ENCODE results near the gene USP36. TPM values are rescaled to one million over a fixed set of nuclear protein-coding genes. Genes with fewer than 3 reads are reported as not detected.

The USP36 gene
- total and polyA plus RNA-seq, 8 donors: 29.2 to 53.7 (median 45.0) TPM

DNA sequence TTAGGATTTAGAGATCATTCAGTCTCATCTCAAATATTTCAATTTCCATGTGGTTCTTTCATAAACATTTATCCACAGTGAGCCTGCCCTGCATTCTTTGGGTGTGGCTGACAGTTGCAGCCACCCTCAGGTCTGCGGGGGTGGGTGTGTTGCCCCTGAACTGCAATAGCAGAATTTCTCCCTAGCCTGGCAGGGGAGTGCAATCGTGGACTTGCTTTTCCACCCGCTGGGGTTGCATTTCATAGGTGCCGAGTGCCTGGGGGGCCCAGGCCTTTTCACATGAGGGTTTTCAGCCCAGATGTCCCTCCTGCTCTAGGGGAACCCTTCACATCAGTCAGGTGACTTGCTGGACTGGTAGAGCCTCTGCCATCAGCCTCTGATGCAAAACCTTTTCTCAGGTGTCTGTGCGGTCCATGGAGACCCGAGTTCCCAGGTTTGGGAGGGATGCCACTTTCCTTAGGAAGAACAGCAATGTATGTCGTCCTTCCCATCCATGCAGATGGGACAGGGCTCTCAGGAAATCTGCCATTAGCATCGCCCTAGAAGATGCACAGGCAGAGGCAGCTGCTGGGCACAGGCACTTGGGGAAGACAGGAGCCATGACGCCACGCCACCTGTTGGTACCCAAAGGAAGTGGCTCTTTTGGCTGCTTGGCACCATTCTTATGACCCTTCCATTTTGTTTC, 2.4 kb upstream of the USP36 start:
- H3K27me3 ChIP-seq: no peaks in the 10 kb centered on the region
- no peaks in the 10 kb centered on the region for H3K9me3 ChIP-seq
- no peak overlapping the region for H3K27ac ChIP-seq
- DNase-seq (peak in 3 of 4 donors; percentile 19 to 81 (median 59)), ATAC-seq (no peak)
- peaks cover 0 to 5% of the 10 kb centered on the region in 2 donors for H3K36me3 ChIP-seq
- intact Hi-C loops (cut with DNase I): no loop called here
- H3K4me3 ChIP-seq: no peak overlapping the region
- peaks cover 14 to 26% of the 10 kb centered on the region in 2 donors for H3K4me1 ChIP-seq
- TF ChIP-seq, protein P1, sequence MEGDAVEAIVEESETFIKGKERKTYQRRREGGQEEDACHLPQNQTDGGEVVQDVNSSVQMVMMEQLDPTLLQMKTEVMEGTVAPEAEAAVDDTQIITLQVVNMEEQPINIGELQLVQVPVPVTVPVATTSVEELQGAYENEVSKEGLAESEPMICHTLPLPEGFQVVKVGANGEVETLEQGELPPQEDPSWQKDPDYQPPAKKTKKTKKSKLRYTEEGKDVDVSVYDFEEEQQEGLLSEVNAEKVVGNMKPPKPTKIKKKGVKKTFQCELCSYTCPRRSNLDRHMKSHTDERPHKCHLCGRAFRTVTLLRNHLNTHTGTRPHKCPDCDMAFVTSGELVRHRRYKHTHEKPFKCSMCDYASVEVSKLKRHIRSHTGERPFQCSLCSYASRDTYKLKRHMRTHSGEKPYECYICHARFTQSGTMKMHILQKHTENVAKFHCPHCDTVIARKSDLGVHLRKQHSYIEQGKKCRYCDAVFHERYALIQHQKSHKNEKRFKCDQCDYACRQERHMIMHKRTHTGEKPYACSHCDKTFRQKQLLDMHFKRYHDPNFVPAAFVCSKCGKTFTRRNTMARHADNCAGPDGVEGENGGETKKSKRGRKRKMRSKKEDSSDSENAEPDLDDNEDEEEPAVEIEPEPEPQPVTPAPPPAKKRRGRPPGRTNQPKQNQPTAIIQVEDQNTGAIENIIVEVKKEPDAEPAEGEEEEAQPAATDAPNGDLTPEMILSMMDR (IDR thresholded peaks at IDR 0.05): peak; percentile 24 to 63

DNA sequence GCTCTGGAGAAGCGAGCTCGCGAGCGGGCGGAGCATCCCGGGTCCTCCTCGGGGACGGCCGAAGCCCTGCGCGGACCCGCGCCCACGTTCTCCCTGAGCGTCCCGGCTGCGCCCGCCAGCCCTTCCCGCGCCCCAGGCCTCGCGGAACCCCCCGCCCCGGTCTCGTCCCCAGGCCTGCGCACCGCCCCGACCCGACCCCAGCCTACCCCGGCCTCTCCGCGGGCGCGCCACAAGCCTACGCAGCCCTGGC, 159 bp downstream of the USP36 start:
- TF ChIP-seq, protein P1 (IDR thresholded peaks at IDR 0.05): no peak
- no peaks in the 10 kb centered on the region for H3K27me3 ChIP-seq
- no peaks in the 10 kb centered on the region for H3K9me3 ChIP-seq
- intact Hi-C loops (cut with DNase I): no loop called here
- no peak for DNase-seq
- peaks cover 14 to 32% of the 10 kb centered on the region in 2 donors for H3K4me1 ChIP-seq
- peak overlapping the region; percentile 97 to 98 for H3K27ac ChIP-seq
- peak; percentile 25 for ATAC-seq
- peaks cover 0 to 29% of the 10 kb centered on the region in 2 donors for H3K36me3 ChIP-seq
- peak overlapping the region; percentile 77 to 94 for H3K4me3 ChIP-seq

DNA sequence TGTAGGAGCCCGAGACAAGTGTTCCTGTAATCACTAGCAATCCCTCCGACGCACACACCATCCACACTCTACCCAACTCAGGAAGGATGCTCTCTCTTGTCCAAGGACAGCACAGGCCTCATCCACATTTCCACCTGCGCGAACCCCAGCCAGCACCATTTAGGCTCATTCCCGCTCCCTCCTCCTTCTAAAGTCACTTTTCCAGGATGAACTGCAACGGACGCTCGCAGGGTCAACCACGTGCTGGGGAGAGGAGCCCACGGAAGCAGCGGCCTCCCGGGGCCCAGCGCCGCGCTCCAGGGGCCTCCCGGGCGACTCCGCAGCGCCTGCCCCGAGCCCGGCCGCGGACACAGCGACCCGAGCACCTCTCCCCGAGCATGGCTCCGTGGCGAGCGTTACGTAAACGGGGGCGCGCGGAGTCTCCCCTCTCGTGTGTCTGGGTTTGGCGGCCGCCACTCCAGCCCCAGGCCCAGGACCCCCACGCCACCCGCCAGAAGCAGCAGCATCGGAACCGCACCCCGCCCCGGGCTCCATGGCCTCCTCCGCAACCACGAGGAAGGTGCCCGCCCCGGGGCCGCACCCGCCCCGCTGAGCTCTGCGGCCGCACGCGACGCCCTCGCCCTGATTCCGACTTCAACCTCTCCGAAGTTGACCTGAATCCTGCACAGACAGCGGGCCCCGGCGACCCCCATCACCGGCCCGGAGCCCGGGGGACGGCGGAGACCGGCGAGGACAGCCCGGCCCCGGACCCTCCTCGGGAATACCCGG, 668 bp downstream of the USP36 start:
- Histone ChIP-seq H3K4me3 (peak overlapping the region; percentile 77 to 94), H3K4me1 (peaks cover 14 to 32% of the 10 kb centered on the region in 2 donors), H3K27me3 (no peaks in the 10 kb centered on the region), H3K36me3 (peaks cover 0 to 35% of the 10 kb centered on the region in 2 donors), H3K9me3 (no peaks in the 10 kb centered on the region), H3K27ac (peak overlapping the region; percentile 97 to 98)
- peak; percentile 20 for ATAC-seq
- DNase-seq: peak in 3 of 4 donors; percentile 22 to 46 (median 23)
- TF ChIP-seq, protein P1 (IDR thresholded peaks at IDR 0.05): no peak
- intact Hi-C loops (cut with DNase I): no loop called here

DNA sequence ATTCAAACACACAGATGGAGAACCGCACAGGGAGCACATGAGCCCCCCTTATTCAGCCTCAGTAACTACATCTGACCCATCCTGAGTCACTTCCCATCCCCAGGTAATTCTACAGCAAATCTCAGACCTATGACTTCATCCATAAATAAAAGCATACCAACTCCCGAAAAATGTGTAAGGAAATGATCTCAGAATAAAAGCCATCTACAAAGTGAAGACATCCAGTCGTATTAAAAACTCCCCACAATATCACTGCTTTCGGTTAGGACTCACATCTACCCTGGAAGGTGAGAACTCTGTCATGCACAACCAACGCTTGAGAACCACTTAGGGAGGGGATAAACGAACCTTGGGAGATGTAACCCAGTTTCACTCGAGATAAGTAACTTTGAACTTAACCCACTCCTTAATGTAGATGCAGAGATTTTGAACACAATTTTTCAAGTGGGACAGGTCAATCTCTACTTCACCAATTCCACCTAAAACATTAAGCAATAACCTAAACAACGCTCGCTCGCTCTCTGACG, 1.3 kb downstream of the USP36 start:
- H3K27ac ChIP-seq: peak overlapping the region; percentile 97 to 98
- TF ChIP-seq, protein P1 (IDR thresholded peaks at IDR 0.05): no peak
- DNase-seq: no peak
- peak overlapping the region; percentile 77 to 94 for H3K4me3 ChIP-seq
- H3K36me3 ChIP-seq: peaks cover 0 to 41% of the 10 kb centered on the region in 2 donors
- H3K27me3 ChIP-seq: no peaks in the 10 kb centered on the region
- intact Hi-C loops (cut with DNase I): no loop called here
- no peak for ATAC-seq
- H3K4me1 ChIP-seq: peaks cover 14 to 32% of the 10 kb centered on the region in 2 donors
- H3K9me3 ChIP-seq: no peaks in the 10 kb centered on the region

DNA sequence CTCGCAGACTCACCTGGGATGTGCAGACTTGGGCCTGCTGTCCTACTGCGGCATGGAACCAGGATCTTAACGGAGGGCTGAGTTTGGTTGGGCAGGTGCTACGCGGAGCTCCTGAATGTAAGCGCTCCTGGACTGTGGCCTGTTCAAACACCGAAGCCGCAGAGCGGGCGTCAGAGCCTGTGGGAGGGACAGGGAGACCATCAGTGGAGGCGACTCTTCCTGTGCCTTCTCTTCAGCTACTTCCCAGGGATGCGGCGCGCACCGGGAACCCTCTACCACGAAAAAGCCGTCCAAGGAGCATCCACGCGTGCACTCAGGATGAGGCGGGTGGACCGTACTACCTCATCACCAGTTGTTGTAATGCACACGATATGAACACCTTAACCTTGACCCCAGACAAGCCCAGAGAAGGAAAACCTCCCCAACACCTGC, 2.0 kb downstream of the USP36 start:
- ATAC-seq (no peak), DNase-seq (no peak)
- intact Hi-C loops (cut with DNase I): no loop called here
- Histone ChIP-seq H3K27ac (no peak overlapping the region), H3K4me3 (peak overlapping the region in 1 of 2 donors; percentile 94), H3K27me3 (no peaks in the 10 kb centered on the region), H3K9me3 (no peaks in the 10 kb centered on the region), H3K4me1 (peaks cover 14 to 32% of the 10 kb centered on the region in 2 donors), H3K36me3 (peaks cover 0 to 48% of the 10 kb centered on the region in 2 donors)
- TF ChIP-seq, protein P1 (IDR thresholded peaks at IDR 0.05): no peak

Measured in left lung (tissue), 10 donors.